Ovary (tissue), 3 donors: ENCODE data around the gene TNFRSF25.

Experiments
- CTCF ChIP-seq, 3 donors: fragments of 450-650 bp in 2 of 3; fragments of 200-600 bp in 1 of 3; IDR thresholded peaks; one replicate each; pipeline versions ENCODE4 v1.5.1 to v1.8.0; 2016 to 2022; ENCODE audit warnings: antibody characterized with exemption in 3 of 3, mild to moderate bottlenecking in 1 of 3
- EP300 ChIP-seq: sonication (generic); formaldehyde crosslinking; IDR thresholded peaks from one replicate; pipeline ENCODE4 v1.6.1; 2017; ENCODE audit warnings: antibody characterized with exemption
- POLR2A ChIP-seq: fragments of 450-650 bp; IDR thresholded peaks from one replicate; pipeline ENCODE4 v1.6.1; 2017; ENCODE audit warnings: antibody characterized with exemption, mild to moderate bottlenecking, moderate library complexity
- donor health status: DM: no; HTN: no; CAD: no.

GRCh38 chr1:6498576-6499111, 32.7 kb upstream of the TNFRSF25 start:
- TF ChIP-seq CTCF (IDR thresholded peaks at IDR 0.05): no peak
- TF ChIP-seq POLR2A: no peak
- no peak for TF ChIP-seq EP300
